ENCODE measurements around the gene ASAP2. TPM values are rescaled to one million over a fixed set of nuclear protein-coding genes. Genes with fewer than 3 reads are reported as not detected.

Gene ASAP2
- total RNA-seq, 1 experiment from 2014 or later, result 60.3 TPM

- TF ChIP-seq CTCF (conservative IDR thresholded peaks at IDR 0.05) (no peak), EZH2 (IDR thresholded peaks at IDR 0.05; ENCODE audit: low read depth) (no peak)
- ChIA-PET CTCF (interaction anchor here (0.9 kb wide), 1 partner anchor 57 kb away, joined by 4 read pairs; no protein-coding TSS in a partner anchor), POLR2A (ENCODE audit: unreplicated experiment) (interaction anchor here (0.6 kb wide), 1 partner anchor 24 kb away, joined by 4 read pairs; no protein-coding TSS in a partner anchor)
- Histone ChIP-seq H3K4me3 (no peak overlapping the region), H3K36me3 (ENCODE audit: low read depth) (no peaks in the 10 kb centered on the region), H3K27me3 (ENCODE audit: insufficient read depth, low read depth) (no peaks in the 10 kb centered on the region), H3K9me2 (ENCODE audit: insufficient read depth) (no peaks in the 10 kb centered on the region), H3F3A (ENCODE audit: insufficient read depth, low read depth) (peaks cover 2% of the 10 kb centered on the region; the same call in 1 of the 2 replicates), H3K79me2 (ENCODE audit: low read depth) (0 out of 2 replicates have a peak, but pooled peaks cover 4% of the 10 kb centered on the region), H3K4me2 (no peak overlapping the region), H3K4me1 (replicated peaks; ENCODE audit: insufficient read depth) (peaks cover 14% of the 10 kb centered on the region), H3K27ac (no peak overlapping the region), H3K9me3 (ENCODE audit: insufficient read depth, low read depth) (peaks cover 5% of the 10 kb centered on the region; the same call in 1 of the 2 replicates), H2AFZ (no peak overlapping the region), H4K20me1 (ENCODE audit: insufficient read depth) (no peaks in the 10 kb centered on the region)
- no TSS peak for BruUV-seq (replicated peaks)
- no peak for DNase-seq
- intact Hi-C loops (cut with micrococcal nuclease; ENCODE audit: unreplicated experiment), result loop anchor here (10.0 kb wide), 1 partner anchor 315 kb away; no protein-coding TSS in a partner anchor
Measured at GRCh38 chr2:9199716-9200632, 6.6 kb upstream of the ASAP2 start.

GRCh38 chr2:9200633-9201015 is 6.0 kb upstream of the ASAP2 start:
- H3K9me3 ChIP-seq (ENCODE audit: insufficient read depth, low read depth), result peaks cover 5% of the 10 kb centered on the region; the same call in 1 of the 2 replicates
- intact Hi-C loops (cut with micrococcal nuclease; ENCODE audit: unreplicated experiment), result loop anchor here (10.0 kb wide), 1 partner anchor 316 kb away; no protein-coding TSS in a partner anchor
- no peak overlapping the region for H3K4me2 ChIP-seq
- H3K27ac ChIP-seq, result no peak overlapping the region
- no peak overlapping the region for H2AFZ ChIP-seq
- no peaks in the 10 kb centered on the region for H3K27me3 ChIP-seq (ENCODE audit: insufficient read depth, low read depth)
- peaks cover 20% of the 10 kb centered on the region for H3K4me1 ChIP-seq (replicated peaks; ENCODE audit: insufficient read depth)
- CTCF ChIA-PET, result no interaction called here
- no TSS peak for BruUV-seq (replicated peaks)
- H3K36me3 ChIP-seq (ENCODE audit: low read depth), result no peaks in the 10 kb centered on the region
- peaks cover 8% of the 10 kb centered on the region; the same call in 1 of the 2 replicates for H3K79me2 ChIP-seq (ENCODE audit: low read depth)
- peaks cover 8% of the 10 kb centered on the region; the same call in 1 of the 2 replicates for H3F3A ChIP-seq (ENCODE audit: insufficient read depth, low read depth)
- POLR2A ChIA-PET (ENCODE audit: unreplicated experiment), result interaction anchor here (0.6 kb wide), 1 partner anchor 23 kb away, joined by 4 read pairs; no protein-coding TSS in a partner anchor
- TF ChIP-seq CTCF (conservative IDR thresholded peaks at IDR 0.05) (no peak), EZH2 (IDR thresholded peaks at IDR 0.05; ENCODE audit: low read depth) (no peak)
- no peak overlapping the region for H3K4me3 ChIP-seq
- H3K9me2 ChIP-seq (ENCODE audit: insufficient read depth), result no peaks in the 10 kb centered on the region
- DNase-seq, result no peak
- no peaks in the 10 kb centered on the region for H4K20me1 ChIP-seq (ENCODE audit: insufficient read depth)

GRCh38 chr2:9201185-9201891 is 5.3 kb upstream of the ASAP2 start:
- intact Hi-C loops (cut with micrococcal nuclease; ENCODE audit: unreplicated experiment), result loop anchor here (10.0 kb wide), 1 partner anchor 317 kb away; no protein-coding TSS in a partner anchor
- no peaks in the 10 kb centered on the region for H4K20me1 ChIP-seq (ENCODE audit: insufficient read depth)
- peaks cover 5% of the 10 kb centered on the region; the same call in 1 of the 2 replicates for H3K9me3 ChIP-seq (ENCODE audit: insufficient read depth, low read depth)
- peaks cover 14% of the 10 kb centered on the region; the same call in 1 of the 2 replicates for H3K79me2 ChIP-seq (ENCODE audit: low read depth)
- POLR2A ChIA-PET (ENCODE audit: unreplicated experiment), result interaction anchor here (0.6 to 0.7 kb wide), 3 partner anchors 22 to 1962 kb away, joined by 9 to 12 read pairs (median 10); no protein-coding TSS in a partner anchor
- no peaks in the 10 kb centered on the region for H3K27me3 ChIP-seq (ENCODE audit: insufficient read depth, low read depth)
- no peaks in the 10 kb centered on the region for H3K9me2 ChIP-seq (ENCODE audit: insufficient read depth)
- H3K4me2 ChIP-seq, result no peak overlapping the region
- CTCF ChIA-PET, result no interaction called here
- no peak overlapping the region for H3K27ac ChIP-seq
- BruUV-seq (replicated peaks), result no TSS peak
- peaks cover 13% of the 10 kb centered on the region; the same call in 1 of the 2 replicates for H3F3A ChIP-seq (ENCODE audit: insufficient read depth, low read depth)
- no peak overlapping the region for H2AFZ ChIP-seq
- no peak overlapping the region for H3K4me3 ChIP-seq
- DNase-seq, result peak in 1 of 2 experiments; percentile 56
- peaks cover 25% of the 10 kb centered on the region for H3K4me1 ChIP-seq (replicated peaks; ENCODE audit: insufficient read depth)
- no peaks in the 10 kb centered on the region for H3K36me3 ChIP-seq (ENCODE audit: low read depth)
- TF ChIP-seq CTCF (conservative IDR thresholded peaks at IDR 0.05), result no peak
- TF ChIP-seq EZH2 (IDR thresholded peaks at IDR 0.05; ENCODE audit: low read depth), result no peak

Data from PC-9 (cell line).